ENCODE data around the gene PARP11. TPM values are rescaled to one million over a fixed set of nuclear protein-coding genes. Genes with fewer than 3 reads are reported as not detected.

Gene PARP11
- total RNA-seq, 4 donors from 2014 or later, result 4.3 to 10.7 (median 5.7) TPM

GRCh38 chr12:3777206-3777809 lies 95.9 kb downstream of the PARP11 start:
- no peaks in the 10 kb centered on the region for H3K4me1 ChIP-seq
- no peaks in the 10 kb centered on the region for H3K36me3 ChIP-seq
- TF ChIP-seq POLR2A (IDR thresholded peaks at IDR 0.05) (no peak), EP300 (IDR thresholded peaks at IDR 0.05) (no peak), CTCF (IDR thresholded peaks at IDR 0.05) (peak; percentile 39 to 64 (median 42))
- H3K9me3 ChIP-seq, result no peaks in the 10 kb centered on the region
- 56 to 57% methylated on average over 3 of the region's 3 CpGs for WGBS, 2 donors
- peak in 1 of 2 donors; percentile 46 for DNase-seq (ENCODE audit: low spot score in 2 of 2)
- no peak overlapping the region for H3K4me3 ChIP-seq
- H3K27ac ChIP-seq, result no peak overlapping the region
- no peaks in the 10 kb centered on the region for H3K27me3 ChIP-seq

DNA sequence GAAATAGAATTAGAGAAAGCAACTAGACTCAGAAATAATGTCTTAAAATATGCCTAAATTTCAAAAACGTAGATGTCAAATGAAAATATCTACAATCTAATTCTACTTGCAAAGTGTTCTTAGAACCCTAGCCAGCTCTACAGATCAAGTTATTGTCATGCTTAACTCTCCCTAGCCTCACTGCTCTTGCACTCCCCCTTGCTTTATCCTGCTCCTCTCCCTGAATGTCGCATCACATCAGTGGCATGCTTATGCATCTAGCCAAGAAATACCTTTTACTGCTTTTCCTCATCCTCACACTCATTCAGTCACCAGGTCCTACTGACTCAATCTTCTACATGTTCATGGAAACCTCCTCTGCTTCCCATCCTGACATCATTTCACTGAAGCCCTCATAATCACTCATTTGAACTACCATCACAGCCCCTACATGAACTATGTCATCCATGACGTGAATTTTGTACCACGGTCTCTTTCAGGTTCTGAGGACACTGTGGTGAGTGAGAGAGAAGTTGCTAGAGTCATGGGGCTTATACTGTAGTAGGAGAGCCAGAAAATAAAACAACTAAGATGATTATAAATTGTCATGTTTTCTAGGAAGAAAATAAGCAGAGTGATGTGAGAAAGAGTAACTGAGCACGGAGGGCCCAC lies 97.7 kb downstream of the PARP11 start:
- TF ChIP-seq EP300 (IDR thresholded peaks at IDR 0.05) (no peak), POLR2A (IDR thresholded peaks at IDR 0.05) (no peak), CTCF (IDR thresholded peaks at IDR 0.05) (no peak)
- Histone ChIP-seq H3K27ac (no peak overlapping the region), H3K4me1 (no peaks in the 10 kb centered on the region), H3K27me3 (no peaks in the 10 kb centered on the region), H3K9me3 (no peaks in the 10 kb centered on the region), H3K36me3 (no peaks in the 10 kb centered on the region), H3K4me3 (no peak overlapping the region)
- no peak for DNase-seq (ENCODE audit: low spot score in 2 of 2)
- 80 to 83% methylated on average over 5 of the region's 5 CpGs for WGBS, 2 donors

- TF ChIP-seq POLR2A (IDR thresholded peaks at IDR 0.05), result no peak
- TF ChIP-seq EP300 (IDR thresholded peaks at IDR 0.05), result no peak
- no peak for TF ChIP-seq CTCF (IDR thresholded peaks at IDR 0.05)
- no peaks in the 10 kb centered on the region for H3K4me1 ChIP-seq
- H3K36me3 ChIP-seq, result no peaks in the 10 kb centered on the region
- H3K9me3 ChIP-seq, result no peaks in the 10 kb centered on the region
- no peak for DNase-seq (ENCODE audit: low spot score in 2 of 2)
- H3K4me3 ChIP-seq, result no peak overlapping the region
- WGBS, 2 donors, result 24 to 31% methylated on average over 4 of the region's 4 CpGs
- no peaks in the 10 kb centered on the region for H3K27me3 ChIP-seq
- H3K27ac ChIP-seq, result no peak overlapping the region
Observed at GRCh38 chr12:3772380-3772779, 100.8 kb downstream of the PARP11 start.

GRCh38 chr12:3771853-3772252 lies 101.3 kb downstream of the PARP11 start:
- no peak for DNase-seq (ENCODE audit: low spot score in 2 of 2)
- TF ChIP-seq POLR2A (IDR thresholded peaks at IDR 0.05) (no peak), EP300 (IDR thresholded peaks at IDR 0.05) (no peak), CTCF (IDR thresholded peaks at IDR 0.05) (no peak)
- Histone ChIP-seq H3K27me3 (no peaks in the 10 kb centered on the region), H3K9me3 (no peaks in the 10 kb centered on the region), H3K4me3 (no peak overlapping the region), H3K36me3 (no peaks in the 10 kb centered on the region), H3K4me1 (no peaks in the 10 kb centered on the region), H3K27ac (no peak overlapping the region)
- 68 to 90% methylated on average over 1 of the region's 1 CpG for WGBS, 2 donors

DNA sequence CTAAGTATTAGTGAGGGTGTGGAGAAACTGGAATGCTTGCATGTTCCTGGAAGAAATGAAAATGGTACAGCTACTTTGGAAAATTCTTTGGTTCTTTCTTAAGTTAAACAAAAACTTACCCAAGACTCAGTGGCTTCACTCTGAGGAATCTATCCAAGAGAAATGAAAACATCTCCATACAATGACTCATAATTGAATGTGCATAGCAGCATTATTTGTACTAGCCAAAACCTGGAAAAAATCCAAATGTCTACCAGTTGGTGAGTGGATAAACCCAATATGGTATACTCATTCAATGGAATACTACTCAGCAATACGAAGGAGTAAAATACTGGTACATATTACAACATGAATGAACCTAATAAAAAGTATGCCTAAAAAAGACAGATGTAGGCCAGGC lies 102.3 kb downstream of the PARP11 start:
- no peaks in the 10 kb centered on the region for H3K36me3 ChIP-seq
- no peak overlapping the region for H3K4me3 ChIP-seq
- 85 to 100% methylated on average over 1 of the region's 1 CpG for WGBS, 2 donors
- no peak for DNase-seq (ENCODE audit: low spot score in 2 of 2)
- H3K4me1 ChIP-seq, result no peaks in the 10 kb centered on the region
- no peak overlapping the region for H3K27ac ChIP-seq
- no peaks in the 10 kb centered on the region for H3K27me3 ChIP-seq
- no peak for TF ChIP-seq CTCF (IDR thresholded peaks at IDR 0.05)
- TF ChIP-seq EP300 (IDR thresholded peaks at IDR 0.05), result no peak
- TF ChIP-seq POLR2A (IDR thresholded peaks at IDR 0.05), result no peak
- no peaks in the 10 kb centered on the region for H3K9me3 ChIP-seq
